ENCODE results near the gene NUDC. TPM values are rescaled to one million over a fixed set of nuclear protein-coding genes. Genes with fewer than 3 reads are reported as not detected.
"Not testable (repeated sequence)": the region's sequence is repeated elsewhere in the genome, so short reads cannot be mapped to it uniquely, and the experiment has no call there.

The NUDC gene
- polyA plus RNA-seq, 1 donor = 84.9 TPM

- DNase-seq = no peak
Measured at GRCh38 chr1:26910343-26911160, 11.0 kb upstream of the NUDC start.

- no peak for DNase-seq
Measured at GRCh38 chr1:26911399-26912146, 10.0 kb upstream of the NUDC start.

- no peak for DNase-seq
Measured at GRCh38 chr1:26912147-26912490, 9.4 kb upstream of the NUDC start.

- no peak for DNase-seq
Measured at GRCh38 chr1:26913389-26913753, 8.2 kb upstream of the NUDC start.

GRCh38 chr1:26913754-26914619 is 7.6 kb upstream of the NUDC start, which contains the start of gene NR0B2:
Gene NR0B2, minus strand, starts transcription at chr1:26913975. Its CDS starts 35 bp downstream, at chr1:26913940.
- no peak for DNase-seq

- no peak for DNase-seq
Measured at GRCh38 chr1:26915204-26915842, 6.2 kb upstream of the NUDC start.

- DNase-seq = no peak
Measured at GRCh38 chr1:26921126-26921539, 410 bp upstream of the NUDC start.

- no peak for DNase-seq
Measured at GRCh38 chr1:26922431-26922729, 837 bp downstream of the NUDC start.

- no peak for DNase-seq
Measured at GRCh38 chr1:26922901-26923300, 1.4 kb downstream of the NUDC start.

- no peak for DNase-seq
Measured at GRCh38 chr1:26923711-26924110, 2.2 kb downstream of the NUDC start.

GRCh38 chr1:26932531-26932930 is 11.0 kb downstream of the NUDC start:
- no peak for DNase-seq

GRCh38 chr1:26936823-26937222 is 15.3 kb downstream of the NUDC start:
- DNase-seq = no peak

- DNase-seq = no peak
Measured at GRCh38 chr1:26938004-26938658, 16.6 kb downstream of the NUDC start.

- no peak for DNase-seq
Measured at GRCh38 chr1:26938659-26939025, 17.1 kb downstream of the NUDC start.

GRCh38 chr1:26941311-26941710 is 19.8 kb downstream of the NUDC start:
- DNase-seq = no peak

GRCh38 chr1:26942656-26943055 is 21.1 kb downstream of the NUDC start:
- no peak for DNase-seq

- DNase-seq = no peak
Measured at GRCh38 chr1:26945138-26945537, 23.6 kb downstream of the NUDC start.

GRCh38 chr1:26945728-26946127 is 24.2 kb downstream of the NUDC start:
- DNase-seq = no peak

GRCh38 chr1:26946270-26946669 is 24.7 kb downstream of the NUDC start:
- no peak for DNase-seq

GRCh38 chr1:26948725-26949057 is 27.1 kb downstream of the NUDC start:
- DNase-seq = not testable (repeated sequence)

- no peak for DNase-seq
Measured at GRCh38 chr1:26949266-26949925, 27.9 kb downstream of the NUDC start.
